Activated T-helper 2 cell treated with anti-CD3 and anti-CD28 coated beads, Interferon-gamma antibody, Interleukin-2, Interleukin-4, amounts not matched to agents 10 μg/mL and 5 μg/mL and 100 μg/mL, durations not matched to agents 14 hours and 24 hours and 36 hours (primary cell): ENCODE results near the gene CDKAL1. TPM values are rescaled to one million over a fixed set of nuclear protein-coding genes. Genes with fewer than 3 reads are reported as not detected.

Experiments used
- DNase-seq: peaks from one replicate; pipeline ENCODE4 v3.0.0; 2021; ENCODE audit warnings: low spot score
- H3K27ac Mint-ChIP-seq: one replicate; pipeline ENCODE4 v1.8.0; 2021; ENCODE audit warnings: mixed read lengths
- H3K27me3 Mint-ChIP-seq: one replicate; pipeline ENCODE4 v1.8.0; 2021; ENCODE audit warnings: low read depth, mixed read lengths
- H3K36me3 Mint-ChIP-seq: one replicate; pipeline ENCODE4 v1.8.0; 2021; ENCODE audit warnings: low read depth, mixed read lengths
- H3K4me1 Mint-ChIP-seq: one replicate; pipeline ENCODE4 v1.8.0; 2021; ENCODE audit warnings: low read depth, mixed read lengths
- H3K4me3 Mint-ChIP-seq: one replicate; pipeline ENCODE4 v1.8.0; 2021; ENCODE audit warnings: low read depth, mild to moderate bottlenecking, moderate library complexity, mixed read lengths
- H3K9me3 Mint-ChIP-seq: one replicate; pipeline ENCODE4 v1.8.0; 2021; ENCODE audit warnings: mixed read lengths
- intact Hi-C: fragments of 100-400 bp; cut with micrococcal nuclease; formaldehyde crosslinking; loops from one replicate; pipeline ENCODE4 v1.15.1; 2023
- total RNA-seq: library from RNA; stranded (reverse); gene quantifications from 2 replicates; pipeline ENCODE4 v1.2.3, GENCODE V29; 2022

CDKAL1 gene
- total RNA-seq, 1 donor from 2014 or later: 31.2 TPM

GRCh38 chr6:21201637-21202350 lies 667.5 kb downstream of the CDKAL1 start:
- Mint-ChIP-seq H3K4me1 (peaks cover 6% of the 10 kb centered on the region), H3K9me3 (no peaks in the 10 kb centered on the region), H3K27me3 (no peaks in the 10 kb centered on the region), H3K36me3 (peaks cover 20% of the 10 kb centered on the region), H3K27ac (no peak overlapping the region), H3K4me3 (no peak overlapping the region)
- DNase-seq: no peak
- intact Hi-C loops: no loop called here

GRCh38 chr6:21202521-21202920 lies 668.3 kb downstream of the CDKAL1 start:
- Mint-ChIP-seq H3K27ac (no peak overlapping the region), H3K36me3 (peaks cover 22% of the 10 kb centered on the region), H3K4me3 (no peak overlapping the region), H3K27me3 (no peaks in the 10 kb centered on the region), H3K4me1 (peaks cover 6% of the 10 kb centered on the region), H3K9me3 (no peaks in the 10 kb centered on the region)
- intact Hi-C loops: no loop called here
- DNase-seq: no peak

- H3K9me3 Mint-ChIP-seq: no peaks in the 10 kb centered on the region
- no peaks in the 10 kb centered on the region for H3K4me1 Mint-ChIP-seq
- peaks cover 16% of the 10 kb centered on the region for H3K36me3 Mint-ChIP-seq
- no peak overlapping the region for H3K4me3 Mint-ChIP-seq
- DNase-seq: no peak
- intact Hi-C loops: no loop called here
- H3K27ac Mint-ChIP-seq: no peak overlapping the region
- no peaks in the 10 kb centered on the region for H3K27me3 Mint-ChIP-seq
These were observed 670.7 kb downstream of the CDKAL1 start for GRCh38 chr6:21204951-21205350.

- Mint-ChIP-seq H3K4me1 (peaks cover 3% of the 10 kb centered on the region), H3K4me3 (no peak overlapping the region), H3K36me3 (peaks cover 12% of the 10 kb centered on the region), H3K9me3 (no peaks in the 10 kb centered on the region), H3K27ac (no peak overlapping the region), H3K27me3 (no peaks in the 10 kb centered on the region)
- intact Hi-C loops: no loop called here
- no peak for DNase-seq
These were observed 674.0 kb downstream of the CDKAL1 start for GRCh38 chr6:21208081-21208795.

- no peaks in the 10 kb centered on the region for H3K27me3 Mint-ChIP-seq
- H3K36me3 Mint-ChIP-seq: peaks cover 12% of the 10 kb centered on the region
These were observed 674.5 kb downstream of the CDKAL1 start for GRCh38 chr6:21208796-21209186.

GRCh38 chr6:21213492-21213891 lies 679.2 kb downstream of the CDKAL1 start:
- no peaks in the 10 kb centered on the region for H3K36me3 Mint-ChIP-seq
- DNase-seq: no peak
- no peaks in the 10 kb centered on the region for H3K9me3 Mint-ChIP-seq
- intact Hi-C loops: loop anchor here (2.0 kb wide), 1 partner anchor 33 kb away; no protein-coding TSS in a partner anchor
- no peaks in the 10 kb centered on the region for H3K27me3 Mint-ChIP-seq
- peaks cover 3% of the 10 kb centered on the region for H3K4me1 Mint-ChIP-seq
- no peak overlapping the region for H3K4me3 Mint-ChIP-seq
- no peak overlapping the region for H3K27ac Mint-ChIP-seq

More at GRCh38 chr6:21208796-21209186, 674.5 kb downstream of the CDKAL1 start:
- Mint-ChIP-seq H3K27ac (no peak overlapping the region), H3K9me3 (no peaks in the 10 kb centered on the region), H3K4me1 (peaks cover 3% of the 10 kb centered on the region), H3K4me3 (no peak overlapping the region)
- DNase-seq: no peak
- intact Hi-C loops: no loop called here

- Mint-ChIP-seq H3K36me3 (peaks cover 5% of the 10 kb centered on the region), H3K27ac (no peak overlapping the region), H3K4me1 (peaks cover 3% of the 10 kb centered on the region), H3K27me3 (no peaks in the 10 kb centered on the region), H3K9me3 (no peaks in the 10 kb centered on the region), H3K4me3 (no peak overlapping the region)
- DNase-seq: no peak
- intact Hi-C loops: no loop called here
These were observed 680.6 kb downstream of the CDKAL1 start for GRCh38 chr6:21214738-21215448.

- H3K4me1 Mint-ChIP-seq: no peaks in the 10 kb centered on the region
- no peak for DNase-seq
- no peak overlapping the region for H3K27ac Mint-ChIP-seq
- intact Hi-C loops: no loop called here
- no peaks in the 10 kb centered on the region for H3K27me3 Mint-ChIP-seq
- no peak overlapping the region for H3K4me3 Mint-ChIP-seq
- H3K36me3 Mint-ChIP-seq: peaks cover 5% of the 10 kb centered on the region
- no peaks in the 10 kb centered on the region for H3K9me3 Mint-ChIP-seq
These were observed 685.0 kb downstream of the CDKAL1 start for GRCh38 chr6:21219241-21219640.

- intact Hi-C loops: no loop called here
- no peak for DNase-seq
- Mint-ChIP-seq H3K4me1 (no peaks in the 10 kb centered on the region), H3K27me3 (no peaks in the 10 kb centered on the region), H3K9me3 (no peaks in the 10 kb centered on the region), H3K27ac (no peak overlapping the region), H3K4me3 (no peak overlapping the region), H3K36me3 (peaks cover 5% of the 10 kb centered on the region)
These were observed 685.6 kb downstream of the CDKAL1 start for GRCh38 chr6:21219856-21220255.

- Mint-ChIP-seq H3K4me1 (no peaks in the 10 kb centered on the region), H3K36me3 (peaks cover 5% of the 10 kb centered on the region), H3K27me3 (no peaks in the 10 kb centered on the region), H3K27ac (no peak overlapping the region), H3K4me3 (no peak overlapping the region), H3K9me3 (no peaks in the 10 kb centered on the region)
- DNase-seq: no peak
- intact Hi-C loops: no loop called here
These were observed 686.2 kb downstream of the CDKAL1 start for GRCh38 chr6:21220271-21220987.

GRCh38 chr6:21222656-21223055 lies 688.4 kb downstream of the CDKAL1 start:
- Mint-ChIP-seq H3K4me3 (no peak overlapping the region), H3K9me3 (no peaks in the 10 kb centered on the region), H3K4me1 (no peaks in the 10 kb centered on the region), H3K36me3 (peaks cover 5% of the 10 kb centered on the region), H3K27me3 (no peaks in the 10 kb centered on the region), H3K27ac (no peak overlapping the region)
- no peak for DNase-seq
- intact Hi-C loops: no loop called here

- Mint-ChIP-seq H3K27me3 (no peaks in the 10 kb centered on the region), H3K4me1 (no peaks in the 10 kb centered on the region), H3K9me3 (no peaks in the 10 kb centered on the region), H3K27ac (no peak overlapping the region), H3K36me3 (peaks cover 5% of the 10 kb centered on the region), H3K4me3 (no peak overlapping the region)
- DNase-seq: no peak
- intact Hi-C loops: no loop called here
These were observed 691.7 kb downstream of the CDKAL1 start for GRCh38 chr6:21225912-21226311.
